Body of pancreas (tissue), 4 donors: ENCODE measurements around the gene EIF3F.
"Not testable (repeated sequence)": the region's sequence is repeated elsewhere in the genome, so short reads cannot be mapped to it uniquely, and the experiment has no call there.

Experiments used
- POLR2A ChIP-seq, 3 donors: fragments of 450-650 bp; IDR thresholded peaks; one replicate each; pipeline ENCODE4 v1.6.1; 2016; ENCODE audit warnings: antibody characterized with exemption in 3 of 3, mild to moderate bottlenecking in 2 of 3
- TF ChIP-seq, protein P1 (sequence below), 7 experiments: fragments of 450-650 bp in 4 of 7; fragments of 200-600 bp in 3 of 7; sonication (generic) in 3 of 7; IDR thresholded peaks; one replicate each; pipeline ENCODE4 v1.5.1; 2016 to 2019; ENCODE audit warnings: antibody characterized with exemption in 7 of 7

DNA sequence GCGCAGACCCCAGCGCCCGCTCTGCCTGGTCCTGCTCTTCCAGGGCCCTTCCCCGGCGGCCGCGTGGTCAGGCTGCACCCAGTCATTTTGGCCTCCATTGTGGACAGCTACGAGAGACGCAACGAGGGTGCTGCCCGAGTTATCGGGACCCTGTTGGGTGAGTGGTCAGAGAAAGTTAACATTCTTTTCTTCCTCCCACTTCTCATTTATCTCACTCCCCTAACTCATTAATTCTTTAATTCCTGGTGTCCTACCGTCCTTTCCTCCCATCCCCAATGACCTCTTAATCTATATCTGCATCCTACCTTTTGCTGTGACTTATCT is 385 bp downstream of the EIF3F start:
- TF ChIP-seq, protein P1, sequence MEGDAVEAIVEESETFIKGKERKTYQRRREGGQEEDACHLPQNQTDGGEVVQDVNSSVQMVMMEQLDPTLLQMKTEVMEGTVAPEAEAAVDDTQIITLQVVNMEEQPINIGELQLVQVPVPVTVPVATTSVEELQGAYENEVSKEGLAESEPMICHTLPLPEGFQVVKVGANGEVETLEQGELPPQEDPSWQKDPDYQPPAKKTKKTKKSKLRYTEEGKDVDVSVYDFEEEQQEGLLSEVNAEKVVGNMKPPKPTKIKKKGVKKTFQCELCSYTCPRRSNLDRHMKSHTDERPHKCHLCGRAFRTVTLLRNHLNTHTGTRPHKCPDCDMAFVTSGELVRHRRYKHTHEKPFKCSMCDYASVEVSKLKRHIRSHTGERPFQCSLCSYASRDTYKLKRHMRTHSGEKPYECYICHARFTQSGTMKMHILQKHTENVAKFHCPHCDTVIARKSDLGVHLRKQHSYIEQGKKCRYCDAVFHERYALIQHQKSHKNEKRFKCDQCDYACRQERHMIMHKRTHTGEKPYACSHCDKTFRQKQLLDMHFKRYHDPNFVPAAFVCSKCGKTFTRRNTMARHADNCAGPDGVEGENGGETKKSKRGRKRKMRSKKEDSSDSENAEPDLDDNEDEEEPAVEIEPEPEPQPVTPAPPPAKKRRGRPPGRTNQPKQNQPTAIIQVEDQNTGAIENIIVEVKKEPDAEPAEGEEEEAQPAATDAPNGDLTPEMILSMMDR (IDR thresholded peaks at IDR 0.05), result not testable (repeated sequence)
- TF ChIP-seq POLR2A (IDR thresholded peaks at IDR 0.05), result not testable (repeated sequence)
